8988T (cell line): ENCODE data around the gene ACTL10.
"Not testable (repeated sequence)": the region's sequence is repeated elsewhere in the genome, so short reads cannot be mapped to it uniquely, and the experiment has no call there.

Source experiments
- DNase-seq: peaks from one replicate; pipeline ENCODE4 v3.0.0; 2011

The ACTL10 gene

DNA sequence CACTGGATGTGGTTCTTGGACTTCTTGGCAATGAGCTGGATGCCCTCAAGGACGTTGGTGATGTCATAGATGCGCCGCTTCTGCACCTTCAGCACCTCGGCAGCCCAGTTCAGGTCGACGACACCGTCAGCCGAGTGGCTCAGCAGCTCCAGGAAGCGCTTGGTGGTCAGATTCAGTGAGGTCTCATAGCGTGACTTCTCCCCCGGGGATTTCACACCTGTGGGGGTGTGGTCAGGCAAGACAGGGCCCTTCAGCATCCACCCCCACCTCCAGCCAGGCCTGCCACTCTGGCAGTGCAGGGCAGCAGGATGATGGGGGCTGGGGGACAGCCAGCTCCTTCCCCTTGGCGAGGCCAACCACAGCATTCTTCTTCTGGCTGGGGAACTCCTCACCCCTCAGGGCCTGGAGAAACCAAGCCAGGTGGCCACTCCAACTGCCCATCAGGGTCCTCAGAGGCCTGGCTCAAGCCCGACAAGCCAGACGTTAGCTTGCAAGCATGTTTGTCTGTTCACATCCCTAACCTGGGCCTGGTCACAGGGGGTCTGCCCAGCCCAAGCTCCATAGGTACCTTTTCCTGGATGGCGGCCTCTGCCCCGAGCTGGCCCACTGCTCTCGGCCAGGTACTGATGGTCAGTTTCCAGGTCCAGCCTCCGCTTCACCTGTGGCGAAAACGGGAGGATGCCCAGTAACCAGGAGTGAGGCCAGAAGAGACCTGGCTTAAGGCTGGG, 13.2 kb downstream of the ACTL10 start:
- DNase-seq, result peak; percentile 20

DNA sequence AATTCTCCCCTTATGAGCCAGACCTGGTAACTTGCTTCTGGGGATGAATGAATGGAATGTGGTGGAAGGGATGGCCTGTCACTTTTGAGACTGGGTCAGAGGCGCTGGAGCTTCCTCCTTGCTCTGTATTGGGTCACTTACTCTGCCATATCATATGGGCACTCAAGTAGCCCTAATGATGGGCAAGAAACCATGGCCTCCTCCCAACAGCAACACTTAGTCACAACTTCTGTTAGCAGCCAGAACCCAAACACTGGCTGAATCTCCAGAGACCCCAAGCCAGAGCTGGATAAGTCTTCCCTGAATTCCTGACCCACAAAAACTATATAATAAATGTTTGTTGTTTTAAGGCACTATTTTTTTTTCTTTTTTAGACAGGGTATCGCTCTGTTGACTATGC, 13.9 kb downstream of the ACTL10 start:
- peak; percentile 14 for DNase-seq

DNA sequence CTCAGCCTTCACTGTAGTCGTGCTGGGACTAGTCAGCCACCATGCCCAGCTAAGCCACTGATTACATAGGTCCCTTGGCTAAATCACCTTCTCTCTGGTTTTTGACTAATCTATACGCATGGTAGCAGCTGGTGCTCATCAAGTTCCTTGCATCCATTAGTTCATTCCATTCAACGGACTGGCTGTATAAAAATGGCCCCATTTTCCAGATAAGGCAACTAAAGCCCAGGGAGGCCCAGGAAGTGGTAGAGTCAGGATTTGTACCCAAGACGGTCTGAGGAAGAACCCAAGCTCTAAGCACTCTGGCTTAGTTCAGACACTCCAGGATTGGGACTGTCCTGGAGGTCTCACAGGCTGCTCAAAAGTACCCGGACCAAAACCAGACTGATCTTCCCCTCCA, 14.5 kb downstream of the ACTL10 start:
- no peak for DNase-seq

DNA sequence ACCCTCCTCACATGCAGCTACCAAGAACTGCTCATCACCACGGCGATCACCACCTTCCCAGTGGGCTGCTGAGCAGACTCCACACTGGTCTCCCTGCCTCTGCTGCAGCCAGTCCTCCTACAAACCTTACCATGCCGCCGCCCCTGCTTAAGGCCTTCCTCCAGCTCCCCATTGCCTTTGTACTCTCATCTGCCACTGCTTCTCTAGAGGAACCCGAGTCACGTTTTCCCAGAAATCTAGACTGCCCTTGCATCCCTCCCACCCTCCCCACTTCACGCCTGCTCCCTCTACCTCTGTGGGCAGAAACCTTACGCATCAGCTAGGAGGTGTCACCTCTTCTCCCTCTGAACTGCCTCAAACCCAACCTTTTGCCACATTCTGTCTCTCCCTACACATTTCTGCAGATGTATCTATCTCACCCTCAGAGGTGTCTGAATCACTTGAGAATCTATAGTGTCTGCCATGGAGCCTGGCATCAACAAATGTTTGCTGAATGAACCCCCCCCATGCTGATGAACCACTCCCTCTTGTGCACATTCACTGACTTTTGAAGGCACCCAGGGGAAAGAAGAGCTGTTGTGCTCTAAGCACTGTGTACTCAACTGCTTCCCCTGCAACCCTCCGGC, 15.1 kb downstream of the ACTL10 start:
- DNase-seq, result peak; percentile 11

DNA sequence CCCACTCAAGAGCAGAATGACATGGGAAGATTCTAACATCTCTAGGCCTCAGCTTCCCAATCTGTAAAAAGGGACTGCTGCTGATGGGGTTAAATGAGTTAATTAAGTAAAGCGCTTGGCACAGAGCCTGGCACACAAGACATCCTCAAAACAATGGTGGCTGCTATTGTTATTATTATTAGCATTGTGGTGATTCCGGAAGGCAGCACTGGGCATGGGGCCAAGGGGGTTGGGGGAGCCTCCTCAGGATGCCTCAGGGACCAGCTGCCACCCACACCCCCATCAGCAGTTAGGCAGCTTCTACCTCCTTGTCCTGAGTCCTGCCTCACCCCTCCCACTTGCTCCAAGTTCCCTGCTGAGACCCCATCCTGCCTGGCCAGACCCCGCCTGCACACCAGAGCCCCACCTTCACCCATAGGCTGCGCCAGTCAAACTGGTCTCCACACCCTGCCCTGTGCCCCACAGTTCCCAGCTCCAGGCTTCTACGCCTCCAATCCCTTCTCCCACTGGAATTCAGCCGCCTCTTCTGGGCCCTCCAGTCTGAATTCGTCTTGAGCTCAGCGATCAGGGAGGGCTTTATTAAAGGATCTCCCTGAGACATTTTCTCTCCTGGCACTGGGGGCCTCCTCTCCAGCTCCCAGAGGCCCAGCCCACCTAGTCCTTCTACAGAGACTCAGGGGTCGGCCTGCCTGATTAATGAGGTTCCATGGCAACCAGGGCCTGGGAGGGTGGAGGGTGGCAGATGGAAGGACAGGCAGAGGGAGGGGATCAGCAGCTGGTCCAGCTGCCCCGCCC, 18.0 kb downstream of the ACTL10 start:
- DNase-seq, result peak; percentile 51

DNA sequence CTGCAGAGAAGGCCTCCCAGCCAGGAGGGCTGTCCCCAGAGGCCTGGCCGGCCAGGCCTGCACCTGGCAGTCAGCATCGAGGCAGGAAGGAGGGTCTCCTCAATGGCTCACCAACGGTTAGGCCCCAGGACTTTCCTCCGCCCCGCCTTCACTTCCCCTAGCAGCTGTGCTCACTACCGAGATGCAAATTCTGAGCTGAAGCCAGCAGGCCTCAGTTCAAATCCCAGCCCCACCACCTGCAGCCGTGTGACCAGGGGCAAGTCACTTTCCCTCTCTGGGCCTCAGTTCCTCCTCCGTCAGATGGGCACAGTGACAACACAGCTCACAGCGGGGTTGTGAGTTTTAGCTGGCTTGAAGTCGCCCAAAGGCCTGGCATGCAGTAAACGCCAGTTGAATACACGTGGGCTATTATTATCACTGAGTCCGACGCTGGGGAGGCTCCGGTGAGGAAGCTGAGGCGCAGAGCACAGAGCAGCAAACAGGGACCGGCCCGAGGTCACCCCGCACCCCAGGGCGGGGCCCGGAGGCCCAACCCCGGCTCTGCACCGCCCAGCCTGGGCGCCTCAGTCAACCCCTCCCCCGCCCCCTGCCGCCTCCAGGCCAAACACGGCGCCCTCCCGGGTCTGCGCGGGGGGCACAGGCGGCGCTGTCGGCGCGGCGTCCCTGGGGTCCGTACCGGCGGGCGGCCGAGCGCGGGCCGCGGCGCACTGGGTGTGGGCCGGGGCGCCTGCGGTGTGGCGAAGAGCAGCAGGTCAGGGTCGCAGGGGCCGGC, 18.8 kb downstream of the ACTL10 start:
- DNase-seq, result peak; percentile 60

DNA sequence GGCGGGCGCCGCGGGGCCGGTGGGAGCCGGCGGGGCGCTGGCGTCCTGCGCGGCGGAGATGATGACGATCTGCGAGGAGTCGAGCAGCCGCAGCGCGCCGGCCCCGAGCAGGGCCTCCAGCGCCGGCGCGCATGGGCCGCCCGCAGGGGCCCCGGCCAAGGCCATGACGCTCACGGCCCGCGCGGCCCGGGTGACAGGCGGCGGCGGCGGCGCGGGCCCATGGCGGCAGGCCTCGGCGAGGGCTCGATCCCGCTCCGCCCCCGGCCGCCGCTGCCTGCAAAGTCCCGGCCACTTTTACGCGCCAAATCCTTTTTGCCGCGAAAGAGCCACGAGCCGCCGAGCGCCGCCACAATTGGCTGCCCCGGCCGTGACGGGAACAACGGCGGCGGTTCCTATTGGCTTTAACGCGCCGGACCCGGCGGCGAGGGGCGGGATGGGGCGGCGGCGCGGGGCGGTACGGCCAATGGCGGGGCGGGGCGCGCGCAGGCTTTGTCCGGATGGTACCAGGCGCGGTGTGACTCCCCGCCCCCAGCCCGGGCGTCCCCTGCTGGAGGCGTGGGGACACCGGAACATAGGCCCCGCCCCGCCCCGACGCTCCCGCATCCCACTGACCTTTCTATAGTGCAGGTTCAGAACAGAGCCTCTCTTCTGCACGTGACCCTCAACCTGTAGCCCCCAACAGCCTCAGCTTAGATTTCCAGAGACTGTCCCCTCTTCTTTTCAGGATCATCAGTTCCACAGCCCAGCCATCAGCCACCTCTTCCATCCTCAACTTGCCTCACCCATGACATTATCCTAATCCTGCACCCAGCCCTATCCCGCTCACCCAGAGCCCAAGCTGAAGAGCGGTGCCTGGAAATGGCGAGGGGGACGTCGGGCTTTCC, 19.6 kb downstream of the ACTL10 start, which contains the start of gene E2F1:
TSS of gene E2F1 (minus strand) at position 286 of the 884 bp plus-strand sequence. CDS start at position 165, 121 bp downstream.
- peak; percentile 98 for DNase-seq

DNA sequence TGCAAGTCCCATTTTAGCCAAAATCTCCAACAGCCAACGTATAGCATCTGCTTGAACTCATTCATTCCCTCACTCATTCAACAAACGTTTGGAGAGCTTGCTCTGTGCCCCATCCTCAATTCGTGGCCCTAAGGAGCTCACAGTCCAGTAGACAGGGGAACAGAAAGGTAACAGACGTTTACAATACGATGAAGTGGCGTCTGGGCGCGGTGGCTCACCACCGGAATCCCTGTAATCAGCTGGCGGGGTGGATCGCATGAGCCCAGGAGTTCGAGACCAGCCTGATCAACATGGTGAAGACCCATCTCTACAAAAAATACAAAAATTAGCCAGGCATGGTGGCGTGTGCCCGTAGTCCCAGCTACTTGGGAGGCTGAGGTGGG, 20.2 kb downstream of the ACTL10 start:
- no peak for DNase-seq

DNA sequence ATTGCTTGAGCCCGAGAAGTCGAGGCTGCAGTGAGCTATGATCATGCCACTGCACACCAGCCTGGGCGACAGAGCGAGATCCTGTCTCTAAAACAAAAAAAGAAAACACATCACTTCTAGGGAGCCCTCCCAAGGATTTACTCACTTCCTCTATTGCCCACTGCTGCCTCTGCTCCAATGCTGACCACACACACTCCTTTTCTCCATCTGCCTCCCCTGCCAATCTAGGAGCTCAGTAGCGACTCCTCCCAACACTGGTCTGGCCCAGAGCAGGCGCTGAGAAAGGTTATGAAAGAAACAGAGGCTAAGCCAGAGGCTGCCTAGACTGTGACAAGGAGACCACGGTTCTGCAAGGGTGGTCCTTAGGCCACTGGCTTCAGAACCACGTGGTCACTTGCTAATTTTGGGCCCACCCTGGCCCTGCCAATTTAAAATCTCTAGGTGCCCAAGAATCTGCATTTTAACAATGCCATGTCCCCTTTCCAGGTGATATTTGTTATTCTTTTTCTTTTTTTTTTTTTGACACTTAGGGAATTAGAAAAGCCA, 20.7 kb downstream of the ACTL10 start:
- DNase-seq, result no peak

DNA sequence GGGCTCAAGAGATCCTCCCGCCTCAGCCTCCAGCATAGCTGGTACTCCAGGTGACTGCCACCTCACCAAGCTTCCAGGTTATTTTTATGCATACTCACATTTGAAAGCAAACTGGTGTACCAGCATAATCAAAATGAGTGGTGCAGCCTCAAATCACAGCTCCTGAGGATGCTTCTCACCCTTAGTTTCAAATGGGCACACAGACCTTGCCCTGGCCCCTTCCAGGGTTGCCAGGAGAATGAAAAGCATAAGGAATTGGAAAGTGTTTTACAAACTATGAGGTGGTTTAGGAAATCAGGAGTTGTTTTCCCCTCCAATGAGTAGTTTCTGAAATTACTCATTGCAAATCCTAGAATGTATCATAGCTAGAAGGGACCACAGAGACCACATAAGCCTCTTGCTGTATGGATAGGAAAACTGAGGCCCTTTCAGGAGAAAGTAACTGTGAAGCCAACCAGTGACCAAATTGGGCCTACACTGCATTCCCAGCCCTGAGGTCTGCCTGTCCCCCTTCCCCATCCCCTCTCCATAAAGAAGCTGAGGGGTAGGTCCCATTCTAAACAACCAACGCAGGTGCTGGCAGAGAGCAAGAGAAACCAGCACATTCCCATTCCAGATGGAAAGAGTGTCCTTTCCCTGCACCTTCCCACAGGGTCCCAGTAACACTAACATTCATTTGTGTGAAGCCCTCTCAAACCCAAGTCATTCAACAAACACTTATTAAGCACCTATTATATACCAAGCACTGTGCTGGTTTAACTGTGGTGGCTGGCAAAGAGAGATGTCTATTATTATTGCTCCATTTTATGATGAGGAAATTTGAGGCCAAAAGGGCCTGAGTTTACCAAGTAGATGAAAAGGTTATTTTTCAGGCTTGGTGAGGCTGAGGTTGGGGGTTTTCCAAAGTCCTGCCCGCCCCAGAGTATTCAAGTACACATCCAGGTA, 21.5 kb downstream of the ACTL10 start:
- no peak for DNase-seq

DNA sequence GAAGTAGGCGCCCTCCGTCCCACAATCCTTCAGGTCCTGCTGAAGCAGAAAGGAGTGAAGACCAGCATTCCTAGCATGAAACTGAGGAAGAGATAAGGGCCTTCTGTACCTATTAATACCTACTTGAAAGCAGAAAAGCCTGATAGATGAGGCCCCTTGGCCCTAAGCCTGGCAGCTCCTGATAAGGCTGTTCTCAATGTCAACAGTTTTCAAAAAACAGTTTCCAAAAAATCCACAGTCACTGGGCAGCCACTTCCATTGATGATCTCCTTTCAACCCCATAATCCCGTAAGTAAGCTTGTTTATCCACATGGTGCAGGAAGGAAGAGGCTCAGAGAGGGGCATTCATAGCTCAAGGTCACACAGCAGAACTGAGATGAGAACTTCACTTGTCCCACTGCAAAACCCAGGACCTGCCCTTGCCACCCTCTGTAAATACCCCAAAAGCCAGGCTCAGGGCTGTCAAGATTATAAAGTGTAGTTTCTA, 22.2 kb downstream of the ACTL10 start:
- no peak for DNase-seq

DNA sequence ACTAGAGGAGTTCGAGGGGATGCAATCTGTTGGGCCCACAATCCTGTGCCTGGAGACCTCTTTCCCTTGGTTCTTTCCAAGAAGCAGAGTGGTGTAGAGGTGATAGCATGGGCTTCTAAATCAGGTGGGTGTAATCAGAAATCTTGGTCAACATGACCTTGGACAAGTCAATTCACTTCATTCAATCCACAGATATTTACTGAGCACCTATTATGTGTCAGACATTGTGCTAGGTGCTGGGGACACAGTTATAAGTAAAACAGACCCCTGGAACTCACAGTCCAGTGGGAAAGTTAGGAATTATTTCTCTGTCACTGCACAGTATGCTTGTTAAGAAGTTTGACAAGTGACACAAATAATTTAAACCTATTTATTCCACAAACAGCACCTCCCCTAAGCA, 22.8 kb downstream of the ACTL10 start:
- DNase-seq, result no peak

DNA sequence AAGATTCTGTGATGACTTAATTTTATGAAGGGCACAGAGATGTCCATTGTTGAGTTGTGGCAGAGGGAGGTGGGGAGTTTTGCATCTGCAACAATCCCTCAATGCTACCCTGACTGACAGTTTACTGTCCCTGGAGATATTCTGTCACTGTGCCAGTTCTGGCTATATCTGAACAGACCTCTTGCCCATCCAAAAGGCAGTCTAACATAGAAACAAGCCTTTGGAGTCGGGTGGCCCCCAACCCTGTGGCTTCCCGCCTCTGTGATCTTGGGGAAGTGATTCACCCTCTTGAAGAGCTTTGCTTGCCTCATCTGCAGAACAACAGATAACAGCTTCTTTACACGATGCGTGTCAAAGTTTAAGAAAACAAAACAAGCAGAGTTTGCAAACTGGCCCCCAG, 23.2 kb downstream of the ACTL10 start:
- DNase-seq, result no peak

DNA sequence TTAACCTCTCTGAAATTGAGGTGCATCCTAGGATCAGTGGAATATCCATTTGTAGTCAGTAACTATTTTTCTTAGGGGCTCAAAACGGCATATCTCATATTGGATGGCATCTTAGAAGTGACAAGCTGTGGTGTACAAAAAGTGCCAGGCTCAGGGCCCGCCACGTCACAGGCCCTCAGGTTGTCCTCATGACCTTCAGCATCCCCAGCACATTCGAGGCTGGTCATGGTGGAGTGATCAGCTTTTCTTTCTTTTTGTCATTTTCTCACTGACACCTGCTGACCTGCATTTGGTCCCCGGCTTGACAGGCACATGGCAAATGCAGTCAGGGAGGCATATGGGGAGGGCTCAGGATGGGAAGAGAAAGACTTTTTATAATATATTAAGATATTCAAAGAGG, 26.5 kb downstream of the ACTL10 start:
- DNase-seq, result no peak

DNA sequence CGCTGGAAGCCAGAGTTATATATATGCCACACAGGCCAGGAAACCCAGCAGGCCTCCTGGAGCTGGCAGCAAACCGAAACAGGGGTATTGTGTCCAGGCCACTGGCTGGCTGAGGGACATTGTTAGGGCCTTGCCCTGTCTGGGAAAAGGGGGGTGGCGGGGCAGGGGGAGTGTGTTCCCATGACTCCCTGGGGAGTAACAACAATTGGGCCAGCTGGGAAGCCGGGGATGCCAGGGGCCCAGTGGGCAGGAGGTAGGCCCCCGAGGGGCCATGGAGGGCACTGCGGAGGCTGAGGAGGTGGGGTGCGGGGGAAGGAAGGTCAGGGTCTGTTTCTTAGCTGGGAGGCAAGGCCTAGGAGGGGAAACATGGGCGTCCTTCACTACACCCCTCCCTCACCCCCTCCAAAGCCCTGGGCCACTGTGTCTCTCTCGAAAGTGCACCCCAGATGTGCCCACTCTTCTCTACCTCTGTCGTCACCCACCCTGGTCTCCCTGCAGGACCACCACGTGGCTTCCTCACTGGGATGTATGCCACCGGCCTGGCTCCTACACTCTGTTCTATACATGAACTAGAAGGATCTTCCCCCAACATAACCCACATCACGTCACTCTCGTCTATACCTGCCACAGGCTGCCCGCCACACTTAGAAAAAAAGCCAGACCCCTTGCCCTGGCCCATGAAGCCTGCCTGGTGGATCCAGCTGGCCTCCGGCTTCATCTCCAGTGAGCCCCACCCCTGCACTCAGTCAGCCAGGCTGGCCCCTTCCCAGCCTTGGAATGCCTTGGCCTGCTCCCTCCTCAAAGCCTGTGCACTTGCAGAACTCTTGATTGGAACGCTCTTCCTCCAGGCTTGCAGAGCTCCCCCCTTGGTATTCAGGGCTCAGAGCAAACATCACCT, 27.2 kb downstream of the ACTL10 start:
- no peak for DNase-seq

DNA sequence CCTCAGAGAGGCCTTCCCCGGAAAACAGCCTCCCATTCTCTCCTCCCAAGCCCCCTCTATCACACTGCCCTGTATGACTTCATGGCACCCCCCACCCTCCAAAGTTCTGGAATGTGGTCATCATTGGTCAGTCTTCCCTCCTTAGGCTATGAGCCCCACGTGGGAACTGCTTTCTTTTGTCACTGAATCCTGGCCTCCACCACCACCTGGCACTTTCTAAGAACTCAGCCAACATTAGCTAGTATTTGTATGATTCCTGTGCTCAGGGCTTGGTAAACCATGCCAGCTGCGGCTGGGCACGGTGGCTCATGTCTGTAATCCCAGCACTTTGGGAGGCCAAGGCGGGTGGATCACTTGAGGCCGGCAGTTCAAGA, 27.9 kb downstream of the ACTL10 start:
- no peak for DNase-seq

DNA sequence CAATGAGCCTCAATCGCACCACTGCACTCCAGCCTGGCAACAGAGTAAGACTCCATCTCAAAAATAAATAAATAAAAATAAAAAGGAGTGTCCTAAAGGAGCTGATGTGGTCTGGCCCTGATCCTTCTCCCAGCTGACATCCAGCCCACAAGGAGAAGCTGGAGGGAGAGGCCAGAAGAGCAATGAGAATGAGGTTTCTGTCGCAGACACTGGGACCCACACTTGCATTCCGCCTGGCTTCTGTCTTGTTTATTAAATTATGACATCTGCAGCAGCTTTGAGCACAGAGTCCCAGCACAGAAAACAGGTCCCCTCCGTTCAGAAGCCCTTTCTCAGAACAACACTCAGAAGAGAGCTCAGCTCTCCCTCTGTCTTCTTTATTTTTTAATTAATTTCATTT, 29.7 kb downstream of the ACTL10 start:
- no peak for DNase-seq

DNA sequence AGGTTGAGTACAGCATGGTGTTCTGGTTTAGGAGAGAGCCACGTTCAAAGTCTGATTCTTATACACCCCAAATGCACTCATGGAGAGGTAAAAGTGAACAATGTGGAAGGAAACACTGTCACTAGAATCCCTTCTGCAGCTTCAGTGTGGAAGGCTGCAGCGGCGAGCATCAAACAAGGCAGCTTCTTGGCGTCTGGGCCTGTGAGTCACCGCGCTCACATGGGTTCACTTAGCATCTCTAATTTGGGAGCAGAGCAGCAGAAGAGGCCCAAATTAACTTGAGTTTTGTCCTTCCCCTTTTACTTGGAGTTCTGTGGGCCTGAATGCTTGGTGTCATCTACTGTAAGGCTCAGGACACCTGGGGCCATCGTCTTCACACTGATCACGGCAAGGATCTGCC, 30.4 kb downstream of the ACTL10 start:
- no peak for DNase-seq

DNA sequence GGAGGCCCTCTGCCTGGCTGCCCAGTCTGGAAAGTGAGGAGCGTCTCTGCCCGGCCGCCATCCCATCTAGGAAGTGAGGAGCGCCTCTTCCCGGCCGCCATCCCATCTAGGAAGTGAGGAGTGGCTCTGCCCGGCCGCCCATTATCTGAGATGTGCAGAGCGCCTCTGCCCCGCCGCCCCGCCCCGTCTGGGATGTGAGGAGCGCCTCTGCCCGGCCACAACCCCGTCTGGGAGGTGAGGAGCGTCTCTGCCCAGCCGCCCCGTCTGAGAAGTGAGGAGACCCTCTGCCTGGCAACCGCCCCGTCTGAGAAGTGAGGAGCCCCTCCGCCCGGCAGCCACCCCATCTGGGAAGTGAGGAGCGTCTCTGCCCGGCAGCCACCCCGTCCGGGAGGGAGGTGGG, 32.2 kb downstream of the ACTL10 start:
- not testable (repeated sequence) for DNase-seq
